ENCODE results near the gene STXBP2. TPM values are rescaled to one million over a fixed set of nuclear protein-coding genes. Genes with fewer than 3 reads are reported as not detected.

Gene STXBP2
- polyA plus RNA-seq, 1 of the 3 experiments (the other 2 are of a cell fraction): 4.7 TPM

DNA sequence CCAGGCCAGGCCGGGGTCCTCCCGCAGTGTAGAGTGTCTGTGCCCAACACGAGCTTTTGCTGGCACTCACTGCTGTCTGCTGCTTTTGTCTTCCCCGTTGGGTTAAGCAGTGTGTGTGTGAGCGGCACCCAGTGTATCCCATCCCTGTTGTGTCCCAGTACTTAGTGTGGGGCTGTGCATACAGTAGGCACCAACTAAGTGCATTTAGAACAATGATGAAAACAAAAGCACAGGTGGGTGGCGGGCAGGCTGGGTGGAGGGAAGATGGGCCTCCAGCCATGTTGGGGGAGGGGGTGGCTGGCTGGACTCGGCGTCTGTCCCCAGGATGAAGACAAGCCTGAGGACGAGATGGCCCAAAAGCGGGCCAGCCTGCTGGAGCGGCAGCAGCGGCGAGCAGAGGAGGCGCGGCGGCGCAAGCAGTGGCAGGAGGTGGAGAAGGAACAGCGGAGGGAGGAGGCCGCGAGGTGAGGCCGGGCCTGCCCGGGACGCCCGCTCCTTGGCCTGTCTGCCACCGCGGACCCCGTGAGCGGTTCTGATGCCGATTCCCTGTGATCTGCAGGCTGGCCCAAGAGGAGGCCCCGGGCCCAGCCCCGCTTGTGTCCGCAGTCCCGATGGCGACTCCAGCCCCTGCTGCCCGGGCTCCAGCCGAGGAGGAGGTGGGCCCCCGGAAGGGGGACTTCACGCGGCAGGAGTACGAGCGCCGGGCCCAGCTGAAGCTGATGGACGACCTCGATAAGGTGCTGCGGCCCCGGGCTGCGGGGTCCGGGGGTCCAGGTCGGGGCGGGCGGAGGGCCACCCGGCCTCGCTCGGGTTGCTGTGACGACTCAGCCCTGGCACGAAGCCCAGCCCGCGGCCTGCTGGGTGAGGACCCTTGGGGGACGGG is 21.8 kb upstream of the STXBP2 start:
- Histone ChIP-seq H3K9me2 (no peaks in the 10 kb centered on the region), H3K9ac (no peak overlapping the region), H3K27me3 (ENCODE audit: insufficient read depth) (no peaks in the 10 kb centered on the region), H3K4me2 (no peak overlapping the region), H3K27ac (ENCODE audit: low read depth in 2 of 2, low read length in 1 of 2) (no peak overlapping the region), H4K20me1 (ENCODE audit: insufficient read depth) (no peaks in the 10 kb centered on the region), H2AFZ (ENCODE audit: low read depth) (no peak overlapping the region), H3F3A (replicated peaks; ENCODE audit: insufficient read depth) (peaks cover 4% of the 10 kb centered on the region), H3K79me2 (ENCODE audit: insufficient read depth) (no peaks in the 10 kb centered on the region), H3K36me3 (replicated peaks in 1 of 2; ENCODE audit: control insufficient read depth in 1 of 2, insufficient read depth in 2 of 2, low read length in 1 of 2) (peaks cover 0 to 6% of the 10 kb centered on the region in 2 experiments), H3K4me3 (ENCODE audit: low read depth in 2 of 2, low read length in 1 of 2) (no peak overlapping the region), H3K4me1 (ENCODE audit: control insufficient read depth in 1 of 2, insufficient read depth in 2 of 2, low read depth in 1 of 2, low read length in 1 of 2) (peaks cover 0 to 35% of the 10 kb centered on the region in 2 experiments; a peak in 1 of 4 replicates), H3K9me3 (no peaks in the 10 kb centered on the region)
- TF ChIP-seq CHD2 (IDR thresholded peaks at IDR 0.05; ENCODE audit: low read length, partially characterized antibody) (no peak), FOSL2 (IDR thresholded peaks at IDR 0.05; ENCODE audit: borderline replicate concordance, low read depth) (no peak), JUND (IDR thresholded peaks at IDR 0.05) (no peak), GABPA (IDR thresholded peaks at IDR 0.05; ENCODE audit: low read depth) (no peak), NFIC (IDR thresholded peaks at IDR 0.05; ENCODE audit: borderline replicate concordance) (no peak), RFX5 (IDR thresholded peaks at IDR 0.05; ENCODE audit: low read length) (no peak), TAF1 (IDR thresholded peaks at IDR 0.05; ENCODE audit: borderline replicate concordance, low read depth, low read length) (no peak), RXRA (IDR thresholded peaks at IDR 0.05; ENCODE audit: borderline replicate concordance, low read depth) (no peak), ELF1 (IDR thresholded peaks at IDR 0.05) (no peak), FOXM1 (IDR thresholded peaks at IDR 0.05; ENCODE audit: low read depth) (no peak), GATA2 (CRISPR knock-in tag; IDR thresholded peaks at IDR 0.05) (no peak), TEAD4 (IDR thresholded peaks at IDR 0.05; ENCODE audit: borderline replicate concordance, insufficient read depth) (no peak), SIN3A (IDR thresholded peaks at IDR 0.05; ENCODE audit: borderline replicate concordance, low read depth, low read length) (no peak), RAD21 (IDR thresholded peaks at IDR 0.05; ENCODE audit: low read length) (no peak)
- TF ChIP-seq, protein P1, sequence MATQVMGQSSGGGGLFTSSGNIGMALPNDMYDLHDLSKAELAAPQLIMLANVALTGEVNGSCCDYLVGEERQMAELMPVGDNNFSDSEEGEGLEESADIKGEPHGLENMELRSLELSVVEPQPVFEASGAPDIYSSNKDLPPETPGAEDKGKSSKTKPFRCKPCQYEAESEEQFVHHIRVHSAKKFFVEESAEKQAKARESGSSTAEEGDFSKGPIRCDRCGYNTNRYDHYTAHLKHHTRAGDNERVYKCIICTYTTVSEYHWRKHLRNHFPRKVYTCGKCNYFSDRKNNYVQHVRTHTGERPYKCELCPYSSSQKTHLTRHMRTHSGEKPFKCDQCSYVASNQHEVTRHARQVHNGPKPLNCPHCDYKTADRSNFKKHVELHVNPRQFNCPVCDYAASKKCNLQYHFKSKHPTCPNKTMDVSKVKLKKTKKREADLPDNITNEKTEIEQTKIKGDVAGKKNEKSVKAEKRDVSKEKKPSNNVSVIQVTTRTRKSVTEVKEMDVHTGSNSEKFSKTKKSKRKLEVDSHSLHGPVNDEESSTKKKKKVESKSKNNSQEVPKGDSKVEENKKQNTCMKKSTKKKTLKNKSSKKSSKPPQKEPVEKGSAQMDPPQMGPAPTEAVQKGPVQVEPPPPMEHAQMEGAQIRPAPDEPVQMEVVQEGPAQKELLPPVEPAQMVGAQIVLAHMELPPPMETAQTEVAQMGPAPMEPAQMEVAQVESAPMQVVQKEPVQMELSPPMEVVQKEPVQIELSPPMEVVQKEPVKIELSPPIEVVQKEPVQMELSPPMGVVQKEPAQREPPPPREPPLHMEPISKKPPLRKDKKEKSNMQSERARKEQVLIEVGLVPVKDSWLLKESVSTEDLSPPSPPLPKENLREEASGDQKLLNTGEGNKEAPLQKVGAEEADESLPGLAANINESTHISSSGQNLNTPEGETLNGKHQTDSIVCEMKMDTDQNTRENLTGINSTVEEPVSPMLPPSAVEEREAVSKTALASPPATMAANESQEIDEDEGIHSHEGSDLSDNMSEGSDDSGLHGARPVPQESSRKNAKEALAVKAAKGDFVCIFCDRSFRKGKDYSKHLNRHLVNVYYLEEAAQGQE (IDR thresholded peaks at IDR 0.05; ENCODE audit: low read depth, low read length): no peak
- TF ChIP-seq, protein P2, sequence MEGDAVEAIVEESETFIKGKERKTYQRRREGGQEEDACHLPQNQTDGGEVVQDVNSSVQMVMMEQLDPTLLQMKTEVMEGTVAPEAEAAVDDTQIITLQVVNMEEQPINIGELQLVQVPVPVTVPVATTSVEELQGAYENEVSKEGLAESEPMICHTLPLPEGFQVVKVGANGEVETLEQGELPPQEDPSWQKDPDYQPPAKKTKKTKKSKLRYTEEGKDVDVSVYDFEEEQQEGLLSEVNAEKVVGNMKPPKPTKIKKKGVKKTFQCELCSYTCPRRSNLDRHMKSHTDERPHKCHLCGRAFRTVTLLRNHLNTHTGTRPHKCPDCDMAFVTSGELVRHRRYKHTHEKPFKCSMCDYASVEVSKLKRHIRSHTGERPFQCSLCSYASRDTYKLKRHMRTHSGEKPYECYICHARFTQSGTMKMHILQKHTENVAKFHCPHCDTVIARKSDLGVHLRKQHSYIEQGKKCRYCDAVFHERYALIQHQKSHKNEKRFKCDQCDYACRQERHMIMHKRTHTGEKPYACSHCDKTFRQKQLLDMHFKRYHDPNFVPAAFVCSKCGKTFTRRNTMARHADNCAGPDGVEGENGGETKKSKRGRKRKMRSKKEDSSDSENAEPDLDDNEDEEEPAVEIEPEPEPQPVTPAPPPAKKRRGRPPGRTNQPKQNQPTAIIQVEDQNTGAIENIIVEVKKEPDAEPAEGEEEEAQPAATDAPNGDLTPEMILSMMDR (IDR thresholded peaks at IDR 0.05): no peak
- TF ChIP-seq, protein P3, sequence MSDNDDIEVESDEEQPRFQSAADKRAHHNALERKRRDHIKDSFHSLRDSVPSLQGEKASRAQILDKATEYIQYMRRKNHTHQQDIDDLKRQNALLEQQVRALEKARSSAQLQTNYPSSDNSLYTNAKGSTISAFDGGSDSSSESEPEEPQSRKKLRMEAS (IDR thresholded peaks at IDR 0.05; ENCODE audit: low read depth): no peak
- TF ChIP-seq, protein P4, sequence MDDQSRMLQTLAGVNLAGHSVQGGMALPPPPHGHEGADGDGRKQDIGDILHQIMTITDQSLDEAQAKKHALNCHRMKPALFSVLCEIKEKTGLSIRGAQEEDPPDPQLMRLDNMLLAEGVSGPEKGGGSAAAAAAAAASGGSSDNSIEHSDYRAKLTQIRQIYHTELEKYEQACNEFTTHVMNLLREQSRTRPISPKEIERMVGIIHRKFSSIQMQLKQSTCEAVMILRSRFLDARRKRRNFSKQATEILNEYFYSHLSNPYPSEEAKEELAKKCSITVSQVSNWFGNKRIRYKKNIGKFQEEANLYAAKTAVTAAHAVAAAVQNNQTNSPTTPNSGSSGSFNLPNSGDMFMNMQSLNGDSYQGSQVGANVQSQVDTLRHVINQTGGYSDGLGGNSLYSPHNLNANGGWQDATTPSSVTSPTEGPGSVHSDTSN (IDR thresholded peaks at IDR 0.05): no peak
- DNase-seq: no peak
- WGBS (ENCODE audit: low lambda C conversion rate): 81% methylated on average over 41 of the region's 59 CpGs
- POLR2A ChIA-PET: interaction anchor here (0.7 kb wide), 1 partner anchor 417 kb away, joined by 5 read pairs; no protein-coding TSS in a partner anchor
- CTCF ChIA-PET: interaction anchor here (1.0 kb wide), 1 partner anchor 47 kb away, joined by 3 read pairs; no protein-coding TSS in a partner anchor
